Measurements from ENCODE around the gene SNX9.
A peak's percentile ranks its signal among the peaks of the same experiment; 100 is the strongest.

Gene SNX9

DNA sequence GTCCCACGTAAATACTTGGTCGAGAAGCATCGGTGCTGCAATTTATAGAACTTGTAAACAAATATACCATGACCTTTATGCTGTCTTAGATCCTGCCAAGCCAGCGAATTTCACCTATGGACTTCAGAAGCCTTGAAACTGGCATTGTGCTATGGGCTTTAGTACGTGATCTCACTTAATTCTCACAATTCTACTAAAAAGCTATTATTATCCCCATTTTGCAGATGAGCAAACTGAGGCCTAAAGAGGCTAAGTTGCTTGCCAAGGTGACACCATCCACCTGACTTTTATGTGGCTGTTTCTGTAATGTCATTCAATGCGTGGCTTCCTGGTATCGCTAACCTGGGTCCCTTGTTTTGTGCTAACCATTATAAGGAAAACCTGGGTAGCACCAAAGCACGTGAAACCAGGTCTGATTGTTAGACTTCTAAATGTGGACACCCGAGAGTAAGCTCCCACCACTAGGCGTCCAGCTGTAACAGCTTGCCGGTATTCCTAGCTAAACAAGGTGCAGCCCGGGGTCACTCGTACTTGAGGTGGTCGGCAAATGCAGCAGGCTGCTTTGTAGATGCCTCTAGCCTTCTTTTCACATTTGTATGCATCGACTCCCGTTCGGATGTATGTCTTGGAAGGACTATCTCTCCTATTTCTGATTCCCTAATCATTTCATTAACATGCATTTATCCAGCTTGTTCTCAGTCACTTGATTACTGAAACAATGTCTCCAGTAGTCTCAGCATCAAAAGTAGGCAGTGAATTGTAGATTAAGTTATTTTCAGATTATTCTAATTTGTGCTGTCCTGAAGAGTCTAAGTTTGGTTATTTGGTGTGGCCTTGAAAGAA is 159.7 kb downstream of the SNX9 start:
- peak in 1 of 2 experiments; percentile 32 for DNase-seq

DNA sequence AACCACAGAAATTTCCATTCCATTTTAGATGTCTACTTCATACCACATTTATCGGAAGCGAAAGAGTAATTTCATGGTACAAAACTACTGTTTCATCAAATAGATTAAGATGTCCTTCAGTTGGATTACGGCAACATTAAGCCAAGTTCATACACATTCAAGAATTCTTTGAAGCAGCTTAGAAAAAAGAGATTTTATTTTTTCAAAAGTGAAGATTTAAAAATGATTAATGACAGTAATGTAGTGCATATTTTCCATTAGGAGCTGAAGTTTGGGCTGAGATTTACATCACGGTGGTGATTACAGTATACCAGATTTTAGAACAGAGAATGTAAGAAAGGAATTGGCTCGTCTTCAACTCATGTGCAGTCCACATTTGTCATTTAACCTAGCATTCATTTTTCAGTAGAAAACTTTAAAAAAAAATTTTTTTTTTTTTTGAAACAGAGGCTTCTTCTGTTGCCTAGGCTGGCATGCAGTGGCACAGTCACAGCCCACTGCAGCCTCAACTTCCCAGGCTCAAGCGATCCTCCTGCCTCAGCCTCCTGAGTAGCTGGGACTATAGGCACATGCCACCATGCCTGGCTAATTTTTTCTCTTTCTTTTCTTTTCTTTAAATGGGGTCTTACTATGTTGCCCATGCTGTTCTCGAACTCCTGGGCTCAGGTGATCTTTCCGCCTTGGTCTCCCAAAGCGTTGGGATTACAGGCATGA is 160.5 kb downstream of the SNX9 start:
- no peak for DNase-seq

DNA sequence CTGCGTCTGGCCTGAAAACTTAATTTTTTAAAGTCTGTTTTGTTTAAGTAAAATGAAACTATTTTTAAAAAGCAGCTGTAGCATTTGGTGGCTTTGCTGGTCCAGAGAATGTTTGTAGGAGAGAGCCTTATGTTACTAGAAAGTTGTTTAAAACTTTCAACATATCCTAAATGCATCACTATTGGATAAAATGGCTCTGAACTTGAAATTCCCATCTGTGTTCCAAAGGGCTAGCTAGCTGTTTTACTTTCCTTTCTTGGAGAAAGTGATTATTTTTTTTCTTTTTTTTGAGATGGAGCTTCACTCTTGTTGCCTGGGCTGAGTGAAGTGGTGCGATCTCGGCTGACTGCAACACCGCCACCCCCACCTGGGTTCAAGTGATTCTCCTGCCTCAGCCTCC is 161.1 kb downstream of the SNX9 start:
- DNase-seq = no peak

DNA sequence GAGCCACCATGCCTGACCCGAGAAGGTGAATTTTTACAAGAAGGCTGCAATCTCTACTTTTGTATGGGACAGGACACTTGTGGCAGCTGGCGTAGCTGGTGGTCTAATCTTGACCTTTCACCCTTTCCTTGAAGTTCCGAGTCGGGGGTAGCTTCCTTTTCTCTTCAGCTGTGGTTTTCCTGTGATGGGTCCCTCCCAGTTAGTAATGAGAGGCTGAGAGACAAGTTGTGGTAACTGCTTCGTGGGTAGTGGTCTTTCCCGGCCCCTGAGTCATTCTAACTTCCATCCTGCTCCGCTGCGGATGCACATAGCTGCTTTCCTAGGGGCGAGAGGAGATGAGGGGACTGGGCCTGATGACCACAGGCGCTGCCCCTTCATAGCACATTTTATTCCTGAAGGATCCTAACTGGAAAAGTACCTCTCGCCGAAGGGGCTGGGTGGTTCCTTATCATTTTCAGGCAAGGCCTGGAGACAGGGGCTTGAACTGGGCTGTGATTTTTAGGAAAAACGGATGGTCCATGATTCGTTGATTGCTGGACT is 161.7 kb downstream of the SNX9 start:
- no peak for DNase-seq

DNA sequence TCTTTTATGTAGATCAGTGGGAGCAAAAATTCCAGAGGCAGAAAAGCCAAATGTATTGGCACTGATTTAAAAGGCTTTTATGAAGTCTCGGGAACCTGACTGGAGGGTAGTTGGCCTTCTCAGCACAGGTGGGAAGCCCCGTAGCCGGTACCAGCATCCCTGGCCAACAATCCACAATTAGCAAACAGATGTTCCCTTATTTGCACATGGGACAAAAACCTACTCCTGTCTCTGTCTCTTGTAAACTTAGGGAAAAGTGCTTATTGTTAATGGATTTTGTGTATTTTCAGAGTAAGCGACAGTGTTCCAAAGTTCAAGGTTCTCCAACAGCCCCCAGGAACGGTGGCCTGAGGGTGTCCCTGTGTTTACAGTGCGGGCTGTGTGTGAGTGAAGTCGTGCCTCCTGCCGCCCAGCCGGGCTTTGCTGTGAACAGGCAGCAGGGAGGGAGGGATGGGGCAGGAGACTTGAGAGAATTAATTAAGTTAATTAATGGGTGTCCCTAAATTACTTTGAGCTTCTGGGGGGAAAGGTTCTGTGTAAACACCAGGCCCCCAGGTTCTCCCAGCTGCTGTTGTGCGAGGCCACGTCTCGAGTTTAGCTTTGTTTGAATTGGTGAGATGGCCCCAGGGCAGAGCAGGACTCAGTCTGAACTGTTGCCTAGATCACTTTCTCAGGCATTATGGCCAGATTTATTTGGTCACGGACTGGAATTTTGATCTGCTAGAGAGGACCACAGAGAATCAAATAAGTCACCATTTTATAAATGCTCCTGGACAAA is 162.5 kb downstream of the SNX9 start:
- peak in 1 of 2 experiments; percentile 28 for DNase-seq

DNA sequence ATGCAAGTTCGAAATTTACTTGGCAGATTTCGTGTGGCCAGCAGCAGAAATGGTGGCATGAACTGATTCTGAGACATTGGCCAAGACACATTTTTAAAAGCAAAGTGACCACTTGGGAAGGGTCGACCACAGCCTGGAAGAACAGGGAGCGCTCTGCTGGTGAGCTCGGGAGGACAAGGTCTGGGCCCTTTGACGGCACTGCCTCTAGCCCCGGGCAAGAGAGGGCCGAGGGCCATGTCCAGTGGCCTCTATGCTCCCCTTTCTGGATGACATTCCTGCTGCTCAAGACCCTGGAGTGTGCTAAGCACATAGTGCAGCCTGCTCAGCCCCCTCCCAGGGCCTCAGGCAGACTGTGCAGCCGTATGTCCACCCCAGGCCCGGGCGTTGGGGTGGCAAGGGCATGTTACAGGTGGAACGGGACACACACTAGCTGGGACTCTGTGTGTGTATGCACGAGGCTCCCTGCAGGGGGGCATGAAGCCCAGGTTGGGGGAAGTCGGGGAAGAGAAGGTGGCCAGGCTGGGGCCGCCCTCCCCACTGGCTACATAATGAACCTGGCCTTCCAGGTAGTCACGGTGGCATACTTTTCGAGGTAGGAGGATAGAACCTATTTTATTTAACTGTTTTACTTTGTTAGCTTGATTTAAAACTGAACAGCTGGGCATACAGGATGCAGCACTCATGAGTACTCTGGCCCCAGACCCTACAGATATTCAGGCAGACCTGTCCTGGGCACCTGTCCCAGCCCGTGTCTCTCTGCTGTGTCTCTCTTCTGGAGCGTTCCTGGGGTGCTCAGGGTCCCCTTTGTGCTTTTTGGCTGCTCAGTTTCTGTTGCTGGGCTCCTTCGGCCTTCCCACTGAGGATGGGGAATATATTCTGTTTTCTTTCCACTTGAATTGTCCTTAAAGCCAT is 165.0 kb downstream of the SNX9 start:
- DNase-seq = no peak

DNA sequence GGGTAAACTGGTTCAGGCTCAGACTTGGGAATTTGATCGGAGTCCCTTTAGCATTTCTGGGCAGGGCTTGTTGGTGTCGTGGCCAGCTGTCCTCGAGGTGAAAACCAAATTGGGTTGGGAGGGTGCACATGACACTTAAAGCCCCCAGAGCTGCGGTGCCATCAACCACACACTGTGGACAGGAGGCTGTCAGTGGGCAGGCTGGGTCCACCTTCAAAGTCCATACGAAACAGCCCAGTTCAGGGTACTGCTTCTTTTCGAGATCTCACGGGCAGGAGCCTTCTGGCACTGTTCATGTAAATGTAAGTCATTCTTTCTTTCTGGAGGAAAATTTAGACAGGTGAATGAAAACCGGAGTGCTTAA is 165.6 kb downstream of the SNX9 start:
- DNase-seq = no peak

DNA sequence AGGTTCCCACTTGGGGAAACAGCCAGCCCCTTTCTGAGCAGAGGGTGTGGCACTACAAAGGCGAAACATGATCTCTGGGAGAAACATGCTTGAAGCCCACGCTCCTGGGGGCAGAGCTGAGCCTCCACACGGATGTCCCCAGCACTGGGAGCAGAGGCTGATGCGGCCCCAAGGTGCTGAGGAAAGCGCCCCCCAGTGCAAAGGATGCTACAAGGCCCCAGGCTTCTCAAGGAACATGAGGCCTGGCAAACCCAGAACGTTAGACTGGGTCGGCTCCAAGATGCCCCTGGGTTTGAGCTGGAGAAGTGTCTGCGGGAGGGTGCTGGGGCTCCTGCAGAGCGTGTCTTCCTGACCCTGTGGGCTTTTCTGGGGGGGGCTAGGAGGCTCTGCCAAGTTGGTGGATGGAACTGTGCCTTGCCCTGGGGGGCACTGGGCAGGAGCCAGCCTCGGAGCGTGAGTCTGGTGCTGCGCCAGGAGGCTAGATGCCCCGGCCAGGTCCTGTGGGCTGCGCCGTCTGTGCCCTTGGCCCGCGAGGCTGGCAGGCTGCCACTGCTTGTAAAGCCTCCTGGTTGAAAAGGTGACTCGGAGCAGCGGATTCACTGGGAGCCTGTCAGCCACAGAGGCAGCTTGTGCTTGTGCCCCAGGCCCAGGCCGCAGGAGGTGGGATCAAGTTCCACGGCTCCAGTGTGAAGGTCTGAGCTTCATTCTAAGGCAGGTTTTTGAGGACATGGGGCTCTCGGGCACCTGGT is 166.7 kb downstream of the SNX9 start:
- peak; percentile 87 to 90 for DNase-seq

DNA sequence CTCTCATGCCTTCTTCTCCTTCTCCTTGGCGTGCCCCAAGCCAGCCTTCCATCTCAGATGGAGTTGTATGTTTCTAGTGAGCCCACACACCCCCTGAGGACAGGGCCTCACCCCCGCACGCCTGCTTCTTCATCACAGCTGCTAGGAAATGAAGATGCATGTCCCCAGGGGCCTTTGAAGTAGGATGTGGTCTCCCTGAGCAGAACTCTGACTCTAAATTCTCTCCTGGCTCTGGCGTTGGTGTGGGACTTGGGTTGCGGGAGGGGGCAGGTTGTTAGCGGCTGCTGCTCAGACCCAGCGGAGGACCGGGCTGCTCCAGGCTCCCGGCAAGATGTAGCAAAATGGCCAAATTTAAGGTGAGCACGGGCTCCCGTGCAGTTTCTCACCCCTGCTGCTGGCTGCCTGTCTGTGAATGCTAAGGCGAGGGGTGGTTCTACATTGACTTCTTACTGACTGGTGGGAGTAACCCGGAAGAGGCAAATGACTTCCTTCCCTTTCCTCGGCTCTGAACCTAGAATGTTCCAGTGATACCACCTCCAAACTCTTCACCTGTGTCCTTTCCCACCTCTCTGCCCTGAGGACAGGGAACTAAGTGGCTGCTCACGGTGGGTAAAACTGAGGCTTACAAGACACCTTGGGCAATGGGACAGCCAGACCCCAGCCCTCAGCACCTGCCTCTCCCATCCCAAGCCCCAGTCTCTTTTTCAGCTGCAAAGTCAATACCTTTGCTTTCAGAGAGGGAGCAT is 167.4 kb downstream of the SNX9 start:
- peak; percentile 61 to 72 for DNase-seq

DNA sequence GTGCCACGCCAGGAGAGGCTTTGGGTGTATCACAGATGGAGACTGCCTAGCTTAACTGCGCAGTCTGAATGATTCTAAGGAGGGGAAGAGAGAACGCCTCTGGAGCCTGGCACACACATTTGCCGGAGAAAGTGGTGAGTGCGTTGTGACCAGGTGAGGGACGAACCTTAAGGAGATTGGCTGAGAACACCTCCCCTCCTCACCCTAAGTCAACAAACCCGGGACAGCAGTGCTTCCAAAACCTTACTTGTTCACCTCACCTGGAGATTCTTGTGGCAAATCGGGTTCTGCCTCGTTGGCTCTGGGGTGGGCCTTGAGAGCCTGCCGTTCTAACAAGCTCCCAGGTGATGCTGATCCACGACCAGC is 168.0 kb downstream of the SNX9 start:
- peak in 1 of 2 experiments; percentile 19 for DNase-seq

DNA sequence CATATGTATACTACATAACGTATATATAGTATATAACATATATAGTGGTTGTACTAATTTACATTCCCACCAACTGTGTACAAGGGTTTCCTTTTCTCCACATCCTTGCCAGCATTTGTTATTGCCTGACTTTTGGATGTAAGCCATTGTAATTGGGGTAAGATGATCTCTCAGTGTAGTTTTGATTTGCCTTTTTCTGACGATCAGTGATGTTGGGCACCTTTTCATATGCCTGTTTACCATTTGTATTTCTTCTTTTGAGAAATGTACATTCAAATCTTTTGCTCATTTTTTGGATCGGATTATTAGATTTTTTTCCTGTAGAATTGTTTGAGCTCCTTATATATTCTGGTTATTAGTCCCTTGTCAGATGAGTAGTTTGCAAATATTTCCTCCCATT is 170.0 kb downstream of the SNX9 start:
- no peak for DNase-seq

DNA sequence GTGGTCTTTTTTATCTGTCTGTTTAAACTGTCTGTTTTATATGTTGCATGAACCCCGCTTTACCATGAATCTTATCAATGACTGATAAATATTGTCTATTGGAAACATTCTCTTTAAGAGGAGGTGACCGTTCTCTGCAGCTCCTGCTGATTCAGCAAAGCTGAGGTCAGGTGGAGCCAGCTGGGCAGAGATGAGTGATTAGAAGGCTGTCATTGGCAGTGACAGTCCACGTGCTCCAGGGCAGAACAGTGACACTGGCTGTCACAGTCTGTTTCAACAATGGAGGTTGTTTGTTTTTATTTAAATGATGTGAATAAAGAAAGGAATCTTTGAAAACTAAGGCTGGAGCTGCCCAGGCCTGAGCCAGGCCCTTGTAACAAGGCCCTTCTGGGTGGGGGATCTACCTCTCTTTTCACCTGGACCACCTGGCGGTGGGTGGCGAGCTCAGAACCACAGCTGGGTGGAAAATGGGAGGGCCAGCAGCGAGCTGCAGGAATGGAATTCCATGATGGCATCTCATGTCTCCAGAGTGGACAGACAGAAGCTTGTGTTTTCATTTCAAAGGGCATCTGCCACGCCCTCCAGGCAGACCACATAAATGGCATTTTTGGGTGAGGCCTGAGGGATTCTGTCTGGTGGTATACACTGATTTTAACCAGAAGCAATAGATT is 171.2 kb downstream of the SNX9 start:
- DNase-seq = no peak
